HG02759 (cell line): Measurements from ENCODE around the gene CNN1.

Experiments
- ATAC-seq: cut with Tn5 transposase; IDR thresholded peaks from one replicate; pipeline ENCODE4 v1.9.1; 2021; ENCODE audit warnings: mild to moderate bottlenecking, moderate library complexity; ENCODE audit not compliant: unreplicated experiment

The CNN1 gene

GRCh38 chr19:11538232-11539036 is at the start of gene CNN1:
Gene CNN1, plus strand, starts transcription at chr19:11538851. Its CDS starts 77 bp downstream, at chr19:11538928.
- no peak for ATAC-seq

- no peak for ATAC-seq
These were observed 49.3 kb upstream of the CNN1 start for GRCh38 chr19:11489378-11489777.

- ATAC-seq, result no peak
These were observed 43.9 kb upstream of the CNN1 start for GRCh38 chr19:11494634-11495285.

GRCh38 chr19:11495481-11495880 is 43.2 kb upstream of the CNN1 start:
- ATAC-seq, result no peak

GRCh38 chr19:11495885-11496284 is 42.8 kb upstream of the CNN1 start:
- no peak for ATAC-seq

- ATAC-seq, result no peak
These were observed 42.1 kb upstream of the CNN1 start for GRCh38 chr19:11496391-11497163.

- no peak for ATAC-seq
These were observed 39.4 kb upstream of the CNN1 start for GRCh38 chr19:11499220-11499726.

GRCh38 chr19:11499890-11500420 is 38.7 kb upstream of the CNN1 start:
- no peak for ATAC-seq

GRCh38 chr19:11504502-11505031 is 34.1 kb upstream of the CNN1 start:
- ATAC-seq, result no peak

GRCh38 chr19:11505032-11505503 is 33.6 kb upstream of the CNN1 start:
- peak; percentile 87 for ATAC-seq

GRCh38 chr19:11505504-11506100 is 33.0 kb upstream of the CNN1 start, which contains the start of gene ZNF653:
Gene ZNF653, minus strand, starts transcription at chr19:11505839. Its CDS starts 53 bp downstream, at chr19:11505786.
- peak; percentile 62 for ATAC-seq

- ATAC-seq, result peak; percentile 25
These were observed 32.5 kb upstream of the CNN1 start for GRCh38 chr19:11506101-11506555.

- ATAC-seq, result no peak
These were observed 31.7 kb upstream of the CNN1 start for GRCh38 chr19:11506967-11507366.

GRCh38 chr19:11507370-11508078 is 31.1 kb upstream of the CNN1 start:
- no peak for ATAC-seq

- no peak for ATAC-seq
These were observed 28.2 kb upstream of the CNN1 start for GRCh38 chr19:11510444-11510843.

- ATAC-seq, result no peak
These were observed 24.7 kb upstream of the CNN1 start for GRCh38 chr19:11513946-11514345.

GRCh38 chr19:11519138-11519537 is 19.5 kb upstream of the CNN1 start:
- no peak for ATAC-seq

- ATAC-seq, result peak; percentile 95
These were observed 9.9 kb upstream of the CNN1 start, which contains the start of gene ECSIT for GRCh38 chr19:11528551-11529341. Gene ECSIT, minus strand, starts transcription at chr19:11529134. Its CDS starts 9,964 bp downstream, at chr19:11519170.
